ENCODE measurements around the gene KCNH1. TPM values are rescaled to one million over a fixed set of nuclear protein-coding genes. Genes with fewer than 3 reads are reported as not detected.
"Not testable (repeated sequence)": the region's sequence is repeated elsewhere in the genome, so short reads cannot be mapped to it uniquely, and the experiment has no call there.

The KCNH1 gene
- total RNA-seq, 1 experiment from 2014 or later = 7.5 TPM

GRCh38 chr1:211101481-211101880 lies 32.5 kb downstream of the KCNH1 start:
- no peak for DNase-seq (ENCODE audit: low read depth)

GRCh38 chr1:211099393-211099792 lies 34.6 kb downstream of the KCNH1 start:
- no peak for DNase-seq (ENCODE audit: low read depth)

GRCh38 chr1:211095381-211095780 lies 38.6 kb downstream of the KCNH1 start:
- DNase-seq (ENCODE audit: low read depth) = no peak

GRCh38 chr1:211092955-211093354 lies 41.0 kb downstream of the KCNH1 start:
- no peak for DNase-seq (ENCODE audit: low read depth)

GRCh38 chr1:211091867-211092266 lies 42.1 kb downstream of the KCNH1 start:
- no peak for DNase-seq (ENCODE audit: low read depth)

GRCh38 chr1:211089536-211089935 lies 44.4 kb downstream of the KCNH1 start:
- DNase-seq (ENCODE audit: low read depth) = no peak

GRCh38 chr1:211088156-211088555 lies 45.8 kb downstream of the KCNH1 start:
- no peak for DNase-seq (ENCODE audit: low read depth)

GRCh38 chr1:211082824-211083223 lies 51.1 kb downstream of the KCNH1 start:
- no peak for DNase-seq (ENCODE audit: low read depth)

- DNase-seq (ENCODE audit: low read depth) = not testable (repeated sequence)
These were observed 52.5 kb downstream of the KCNH1 start for GRCh38 chr1:211081447-211081846.

- no peak for DNase-seq (ENCODE audit: low read depth)
These were observed 65.0 kb downstream of the KCNH1 start for GRCh38 chr1:211068976-211069375.

- no peak for DNase-seq (ENCODE audit: low read depth)
These were observed 67.1 kb downstream of the KCNH1 start for GRCh38 chr1:211066781-211067384.

GRCh38 chr1:211041838-211042237 lies 92.1 kb downstream of the KCNH1 start:
- peak; percentile 43 for DNase-seq (ENCODE audit: low read depth)

- peak; percentile 98 for DNase-seq (ENCODE audit: low read depth)
These were observed 96.9 kb downstream of the KCNH1 start for GRCh38 chr1:211037095-211037494.

- DNase-seq (ENCODE audit: low read depth) = no peak
These were observed 97.4 kb downstream of the KCNH1 start for GRCh38 chr1:211036381-211037060.

- peak; percentile 52 for DNase-seq (ENCODE audit: low read depth)
These were observed 98.0 kb downstream of the KCNH1 start for GRCh38 chr1:211035821-211036380.

GRCh38 chr1:211033921-211034525 lies 99.9 kb downstream of the KCNH1 start:
- no peak for DNase-seq (ENCODE audit: low read depth)

- no peak for DNase-seq (ENCODE audit: low read depth)
These were observed 109.0 kb downstream of the KCNH1 start for GRCh38 chr1:211024901-211025300.

- no peak for DNase-seq (ENCODE audit: low read depth)
These were observed 114.7 kb downstream of the KCNH1 start for GRCh38 chr1:211019266-211019665.

GRCh38 chr1:211018690-211019089 lies 115.3 kb downstream of the KCNH1 start:
- no peak for DNase-seq (ENCODE audit: low read depth)

- DNase-seq (ENCODE audit: low read depth) = peak; percentile 31
These were observed 116.8 kb downstream of the KCNH1 start for GRCh38 chr1:211017075-211017718.

- DNase-seq (ENCODE audit: low read depth) = no peak
These were observed 119.7 kb downstream of the KCNH1 start for GRCh38 chr1:211014275-211014674.
